Natural killer cell (primary cell): Measurements from ENCODE around the gene TMEM181. TPM values are rescaled to one million over a fixed set of nuclear protein-coding genes. Genes with fewer than 3 reads are reported as not detected.

Experiments used
- ATAC-seq, 3 donors: fragments of 150-1000 bp in 2 of 3; fragments of 200-7000 bp in 1 of 3; cut with Tn5 transposase; 1 replicate in 1 of 3; 2 replicates in 2 of 3; pipeline ENCODE4 v1.10.0; 2021; ENCODE audit warnings: mild to moderate bottlenecking in 2 of 3, moderate library complexity in 2 of 3
- DNase-seq, 2 donors: peaks; one replicate each; pipeline versions ENCODE4 v3.0.0 to v3.0.0-alpha.2; 2013 to 2021; ENCODE audit warnings: mixed read lengths in 1 of 2
- H3K27ac ChIP-seq: one replicate; pipeline ENCODE4 v1.5.1; 2013; ENCODE audit warnings: mild to moderate bottlenecking, low read length
- H3K27me3 ChIP-seq: one replicate; pipeline ENCODE4 v1.6.1; 2013; ENCODE audit warnings: low read length; ENCODE audit not compliant: control insufficient read depth, insufficient read depth
- H3K36me3 ChIP-seq: one replicate; pipeline ENCODE4 v1.6.1; 2013; ENCODE audit warnings: low read length; ENCODE audit not compliant: control insufficient read depth, insufficient read depth
- H3K4me1 ChIP-seq: one replicate; pipeline ENCODE4 v1.6.1; 2013; ENCODE audit warnings: low read length; ENCODE audit not compliant: control insufficient read depth, insufficient read depth
- H3K4me3 ChIP-seq: one replicate; pipeline ENCODE4 v1.5.1; 2013; ENCODE audit warnings: low read length
- H3K9me3 ChIP-seq: one replicate; pipeline ENCODE4 v1.6.1; 2013; ENCODE audit warnings: low read length; ENCODE audit not compliant: control insufficient read depth, insufficient read depth
- H3K27ac Mint-ChIP-seq, 2 donors: one replicate each; pipeline ENCODE4 v1.8.0; 2022; ENCODE audit warnings: mild to moderate bottlenecking in 2 of 2, mixed read lengths in 2 of 2, moderate library complexity in 1 of 2
- H3K27me3 Mint-ChIP-seq, 2 donors: one replicate each; pipeline ENCODE4 v1.8.0; 2022; ENCODE audit warnings: low read depth in 2 of 2, mixed read lengths in 2 of 2
- H3K36me3 Mint-ChIP-seq: one replicate; pipeline ENCODE4 v1.8.0; 2022; ENCODE audit warnings: mixed read lengths
- H3K4me1 Mint-ChIP-seq, 2 donors: one replicate each; pipeline ENCODE4 v1.8.0; 2022; ENCODE audit warnings: mixed read lengths in 2 of 2
- H3K4me3 Mint-ChIP-seq: one replicate; pipeline ENCODE4 v1.8.0; 2022; ENCODE audit warnings: mild to moderate bottlenecking, moderate library complexity, mixed read lengths
- H3K9me3 Mint-ChIP-seq, 2 donors: one replicate each; pipeline ENCODE4 v1.8.0; 2022; ENCODE audit warnings: mixed read lengths in 2 of 2
- CTCF ChIP-seq: fragments of 200-600 bp; IDR thresholded peaks from one replicate; pipeline ENCODE4 v1.8.0; 2022; ENCODE audit warnings: antibody characterized with exemption
- WGBS: methylation state at CpG from one replicate; pipeline ENCODE4 v1.1.7; 2013; ENCODE audit warnings: missing lambda C conversion rate; ENCODE audit not compliant: insufficient coverage; 5-methylcytosine and 5-hydroxymethylcytosine counted together
- intact Hi-C: fragments of 100-400 bp; cut with micrococcal nuclease; formaldehyde crosslinking; loops from one replicate; pipeline ENCODE4 v1.14.2; 2022
- total RNA-seq, 4 donors: library from RNA; stranded (reverse); fragments of 120-200 nt in 1 of 4; gene quantifications; one replicate each; pipeline versions ENCODE4 v1.2.3 to v1.2.4, GENCODE V29; 2013 to 2022

Gene TMEM181
- total RNA-seq, 3 donors from 2014 or later (not counting 1 experiment from before 2014, with no cell fraction given): 44.8 to 60.9 (median 45.0) TPM

- H3K4me3 ChIP-seq: peak overlapping the region; percentile 80
- peak overlapping the region; percentile 94 for H3K27ac ChIP-seq
- H3K27ac Mint-ChIP-seq: peak overlapping the region; percentile 93 to 94
- 33% methylated on average over 19 of the region's 21 CpGs for WGBS
- TF ChIP-seq CTCF: no peak
- ATAC-seq (no peak), DNase-seq (peak in 1 of 2 donors; percentile 34)
- peaks cover 65 to 68% of the 10 kb centered on the region in 2 donors for H3K4me1 Mint-ChIP-seq
- intact Hi-C loops: no loop called here
- H3K36me3 Mint-ChIP-seq: peaks cover 9% of the 10 kb centered on the region
- H3K27me3 ChIP-seq: no peaks in the 10 kb centered on the region
- peaks cover 16% of the 10 kb centered on the region for H3K36me3 ChIP-seq
- no peaks in the 10 kb centered on the region for H3K9me3 ChIP-seq
- H3K9me3 Mint-ChIP-seq: no peaks in the 10 kb centered on the region
- no peaks in the 10 kb centered on the region for H3K27me3 Mint-ChIP-seq
- peaks cover 49% of the 10 kb centered on the region for H3K4me1 ChIP-seq
- peak overlapping the region; percentile 89 for H3K4me3 Mint-ChIP-seq
These were observed 85.5 kb downstream of the TMEM181 start for GRCh38 chr6:158645064-158646022.

DNA sequence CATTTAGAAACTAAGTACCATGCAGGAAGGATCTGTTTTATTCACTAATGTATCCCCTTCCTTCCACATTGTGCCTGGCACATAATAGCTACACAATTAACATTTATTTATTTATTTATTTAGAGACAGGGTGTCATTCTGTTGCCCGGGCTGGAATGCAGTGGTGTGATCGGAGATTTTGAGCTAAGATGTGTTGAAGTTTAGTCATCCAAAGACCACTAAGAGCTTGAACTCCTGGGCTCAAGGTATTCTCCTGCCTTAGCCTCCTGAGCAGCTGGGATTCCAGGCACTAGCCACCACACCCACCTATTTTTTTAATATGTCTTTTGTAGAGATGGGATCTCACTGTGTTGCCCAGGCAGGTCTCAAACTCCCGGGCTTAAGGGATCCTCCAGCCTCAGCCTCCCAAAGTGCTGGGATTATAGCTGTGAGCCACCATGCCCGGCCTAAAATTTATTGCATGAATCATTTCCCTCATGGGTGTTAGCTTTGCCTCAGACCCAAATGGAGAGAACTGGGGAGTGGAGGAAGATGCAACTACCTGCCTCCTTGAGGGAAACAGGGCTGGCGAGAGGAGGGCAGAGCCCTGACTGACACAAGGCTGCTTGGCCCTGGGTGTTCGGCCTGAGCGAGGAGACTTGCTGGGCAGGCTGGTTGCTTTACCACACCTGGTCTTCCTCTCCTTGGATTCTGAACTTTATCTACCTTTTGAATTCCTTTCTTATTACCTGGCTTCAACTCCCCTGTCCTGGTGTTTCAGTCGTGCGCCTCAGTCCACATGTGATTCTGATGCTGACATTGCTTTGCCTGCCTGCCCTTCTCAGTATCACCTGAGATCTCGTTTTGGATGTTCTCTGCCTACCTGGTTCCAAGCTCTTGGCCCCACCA is 86.4 kb downstream of the TMEM181 start:
- no peak overlapping the region for H3K4me3 ChIP-seq
- no peaks in the 10 kb centered on the region for H3K27me3 ChIP-seq
- intact Hi-C loops: no loop called here
- Mint-ChIP-seq H3K9me3 (no peaks in the 10 kb centered on the region), H3K36me3 (no peaks in the 10 kb centered on the region), H3K27ac (peak overlapping the region; percentile 93 to 94), H3K4me1 (peaks cover 62 to 64% of the 10 kb centered on the region in 2 donors), H3K27me3 (no peaks in the 10 kb centered on the region), H3K4me3 (peak overlapping the region; percentile 89)
- peak in 1 of 2 donors; percentile 13 for DNase-seq
- H3K27ac ChIP-seq: no peak overlapping the region
- no peak for TF ChIP-seq CTCF
- H3K36me3 ChIP-seq: peaks cover 10% of the 10 kb centered on the region
- WGBS: 84% methylated on average over 9 of the region's 10 CpGs
- H3K4me1 ChIP-seq: peaks cover 55% of the 10 kb centered on the region
- H3K9me3 ChIP-seq: no peaks in the 10 kb centered on the region
- no peak for ATAC-seq

DNA sequence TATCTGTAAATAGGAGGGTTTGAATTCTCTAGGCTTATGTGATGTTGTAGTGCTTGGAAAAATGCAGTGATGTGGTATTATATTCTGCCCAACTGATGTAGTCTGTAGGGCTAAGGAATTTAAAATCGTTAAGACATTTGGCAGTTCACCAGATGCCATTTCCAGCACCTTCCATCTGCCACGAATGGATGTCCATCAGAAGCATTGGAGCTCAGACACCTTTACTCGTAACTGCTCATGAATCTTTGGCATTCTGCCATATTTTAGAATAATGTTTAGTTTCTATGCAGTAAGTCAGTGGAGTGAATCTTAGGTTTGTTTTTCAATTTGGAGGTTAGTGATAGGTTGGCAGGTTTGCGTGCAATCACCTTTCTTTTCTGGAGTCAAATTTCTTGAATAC is 87.6 kb downstream of the TMEM181 start:
- no peak for TF ChIP-seq CTCF

More for the DNA sequence above, 87.6 kb downstream of the TMEM181 start:
- intact Hi-C loops: no loop called here
- peaks cover 57% of the 10 kb centered on the region for H3K4me1 ChIP-seq
- no peak overlapping the region for H3K27ac ChIP-seq
- Mint-ChIP-seq H3K27ac (no peak overlapping the region), H3K9me3 (no peaks in the 10 kb centered on the region), H3K27me3 (no peaks in the 10 kb centered on the region), H3K36me3 (no peaks in the 10 kb centered on the region), H3K4me1 (peaks cover 52 to 57% of the 10 kb centered on the region in 2 donors), H3K4me3 (no peak overlapping the region)
- no peak overlapping the region for H3K4me3 ChIP-seq
- 97% methylated on average over 4 of the region's 4 CpGs for WGBS
- no peaks in the 10 kb centered on the region for H3K9me3 ChIP-seq
- no peak for ATAC-seq
- H3K36me3 ChIP-seq: peaks cover 1% of the 10 kb centered on the region
- no peak for DNase-seq
- no peaks in the 10 kb centered on the region for H3K27me3 ChIP-seq
